GM23338 (cell line): ENCODE measurements around the gene PNPLA2. TPM values are rescaled to one million over a fixed set of nuclear protein-coding genes. Genes with fewer than 3 reads are reported as not detected.

Source experiments
- ATAC-seq: fragments of 200-7000 bp; cut with Tn5 transposase; 3 replicates; pipeline ENCODE4 v1.9.1; 2020
- DNase-seq: peaks from one replicate; pipeline ENCODE4 v3.0.0-alpha.2; 2015; ENCODE audit warnings: low spot score
- H2AFZ ChIP-seq: fragments of 200-600 bp; sonication (generic); 2 replicates; pipeline ENCODE4 v1.8.0; 2016; ENCODE audit warnings: antibody characterized with exemption, mild to moderate bottlenecking, moderate library complexity
- H3F3A ChIP-seq: fragments of 200-600 bp; sonication (generic); replicated peaks from 2 replicates; pipeline ENCODE4 v1.8.0; 2017; ENCODE audit warnings: antibody characterized with exemption, mixed run types, low read depth
- H3K27ac ChIP-seq: fragments of 200-600 bp; sonication (generic); 2 replicates; pipeline ENCODE4 v1.6.1; 2016; ENCODE audit warnings: low read depth
- H3K27me3 ChIP-seq: fragments of 200-600 bp; sonication (generic); 2 replicates; pipeline ENCODE4 v1.8.0; 2016; ENCODE audit warnings: mild to moderate bottlenecking, mixed run types, moderate library complexity; ENCODE audit not compliant: insufficient read depth
- H3K36me3 ChIP-seq: fragments of 200-600 bp; sonication (generic); 2 replicates; pipeline ENCODE4 v1.8.0; 2016; ENCODE audit warnings: mild to moderate bottlenecking; ENCODE audit not compliant: insufficient read depth
- H3K4me1 ChIP-seq: fragments of 200-600 bp; sonication (generic); 2 replicates; pipeline ENCODE4 v1.8.0; 2016; ENCODE audit warnings: mild to moderate bottlenecking, moderate library complexity; ENCODE audit not compliant: insufficient read depth
- H3K4me2 ChIP-seq: fragments of 200-600 bp; sonication (generic); 2 replicates; pipeline ENCODE4 v1.7.1; 2017; ENCODE audit warnings: mixed run types
- H3K4me3 ChIP-seq: fragments of 200-600 bp; sonication (generic); 2 replicates; pipeline ENCODE4 v1.6.1; 2016; ENCODE audit warnings: mixed run types
- H3K79me2 ChIP-seq: fragments of 200-600 bp; sonication (generic); replicated peaks from 2 replicates; pipeline ENCODE4 v1.8.0; 2017; ENCODE audit warnings: mild to moderate bottlenecking; ENCODE audit not compliant: insufficient read depth
- H3K9me2 ChIP-seq: fragments of 200-600 bp; sonication (generic); 2 replicates; pipeline ENCODE4 v1.8.0; 2017; ENCODE audit not compliant: insufficient read depth
- H4K20me1 ChIP-seq: fragments of 200-600 bp; sonication (generic); replicated peaks from 2 replicates; pipeline ENCODE4 v1.8.0; 2017; ENCODE audit warnings: mild to moderate bottlenecking; ENCODE audit not compliant: insufficient read depth
- H3K27ac Mint-ChIP-seq: 2 replicates; pipeline ENCODE4 v1.8.0; 2020; ENCODE audit warnings: inconsistent platforms, mild to moderate bottlenecking, moderate library complexity, mixed read lengths
- H3K27me3 Mint-ChIP-seq: 3 replicates; pipeline ENCODE4 v1.8.0; 2022; ENCODE audit warnings: low read depth, mild to moderate bottlenecking, moderate library complexity, mixed read lengths, inconsistent platforms; ENCODE audit not compliant: insufficient read depth, poor library complexity
- H3K36me3 Mint-ChIP-seq: 3 replicates; pipeline ENCODE4 v1.8.0; 2021; ENCODE audit warnings: low read depth, mild to moderate bottlenecking, inconsistent platforms, moderate library complexity, mixed read lengths
- H3K4me1 Mint-ChIP-seq: 3 replicates; pipeline ENCODE4 v1.8.0; 2020; ENCODE audit warnings: mild to moderate bottlenecking, inconsistent platforms, mixed read lengths
- H3K4me3 Mint-ChIP-seq: 3 replicates; pipeline ENCODE4 v1.8.0; 2021; ENCODE audit warnings: moderate library complexity, mild to moderate bottlenecking, inconsistent platforms, mixed read lengths
- H3K9me3 Mint-ChIP-seq: 3 replicates; pipeline ENCODE4 v1.8.0; 2020; ENCODE audit warnings: moderate library complexity, mild to moderate bottlenecking, inconsistent platforms, mixed read lengths
- EZH2phosphoT487 ChIP-seq: fragments of 200-600 bp; sonication (generic); IDR thresholded peaks from one replicate; pipeline ENCODE4 v1.8.1; 2018; ENCODE audit warnings: antibody characterized with exemption; ENCODE audit not compliant: unreplicated experiment
- JUNB ChIP-seq: IDR thresholded peaks from one replicate; pipeline ENCODE4 v1.6.1; 2016; ENCODE audit warnings: antibody characterized with exemption; ENCODE audit not compliant: unreplicated experiment
- NANOG ChIP-seq: IDR thresholded peaks from 2 replicates; pipeline ENCODE4 v1.6.1; 2016; ENCODE audit warnings: antibody characterized with exemption, borderline replicate concordance
- POLR2AphosphoS5 ChIP-seq: IDR thresholded peaks from 2 replicates; pipeline ENCODE4 v1.6.1; 2016; ENCODE audit warnings: antibody characterized with exemption, low read depth
- STAT1 ChIP-seq: IDR thresholded peaks from one replicate; pipeline ENCODE4 v1.6.1; 2016; ENCODE audit warnings: antibody characterized with exemption; ENCODE audit not compliant: unreplicated experiment
- ZNF331 ChIP-seq: fragments of 250-450 bp; sonication (Bioruptor Pico); IDR thresholded peaks from 2 replicates; pipeline ENCODE4 v1.5.0; 2020; ENCODE audit warnings: low read depth, mild to moderate bottlenecking, moderate library complexity
- polyA plus RNA-seq: library from polyadenylated mRNA; unstranded; fragments of >200 nt; fragmentation: Nextera tagmentation; extraction: Ambion mirVana; gene quantifications from 2 replicates; pipeline ENCODE4 v1.2.1, GENCODE V29; 2016
- total RNA-seq: library from RNA; depleted of rRNA; stranded (reverse); fragments of >200 nt; shearing (Covaris generic); gene quantifications from 2 replicates; pipeline ENCODE4 v1.2.3, GENCODE V29; 2014
- TF ChIP-seq, protein P1 (sequence below), 2 experiments: fragments of 200-600 bp in 1 of 2; sonication (generic) in 1 of 2; conservative IDR thresholded peaks; 2 replicates each; pipeline versions ENCODE4 v1.5.1 to v1.6.1; 2016 to 2017; ENCODE audit warnings: antibody characterized with exemption in 2 of 2, low read depth in 2 of 2, mild to moderate bottlenecking in 2 of 2, moderate library complexity in 1 of 2
- TF ChIP-seq, protein P2 (sequence below): IDR thresholded peaks from 2 replicates; pipeline ENCODE4 v1.6.1; 2016; ENCODE audit warnings: antibody characterized with exemption

Gene PNPLA2
- total and polyA plus RNA-seq, 2 experiments from 2014 or later = 31.1 to 45.6 TPM

DNA sequence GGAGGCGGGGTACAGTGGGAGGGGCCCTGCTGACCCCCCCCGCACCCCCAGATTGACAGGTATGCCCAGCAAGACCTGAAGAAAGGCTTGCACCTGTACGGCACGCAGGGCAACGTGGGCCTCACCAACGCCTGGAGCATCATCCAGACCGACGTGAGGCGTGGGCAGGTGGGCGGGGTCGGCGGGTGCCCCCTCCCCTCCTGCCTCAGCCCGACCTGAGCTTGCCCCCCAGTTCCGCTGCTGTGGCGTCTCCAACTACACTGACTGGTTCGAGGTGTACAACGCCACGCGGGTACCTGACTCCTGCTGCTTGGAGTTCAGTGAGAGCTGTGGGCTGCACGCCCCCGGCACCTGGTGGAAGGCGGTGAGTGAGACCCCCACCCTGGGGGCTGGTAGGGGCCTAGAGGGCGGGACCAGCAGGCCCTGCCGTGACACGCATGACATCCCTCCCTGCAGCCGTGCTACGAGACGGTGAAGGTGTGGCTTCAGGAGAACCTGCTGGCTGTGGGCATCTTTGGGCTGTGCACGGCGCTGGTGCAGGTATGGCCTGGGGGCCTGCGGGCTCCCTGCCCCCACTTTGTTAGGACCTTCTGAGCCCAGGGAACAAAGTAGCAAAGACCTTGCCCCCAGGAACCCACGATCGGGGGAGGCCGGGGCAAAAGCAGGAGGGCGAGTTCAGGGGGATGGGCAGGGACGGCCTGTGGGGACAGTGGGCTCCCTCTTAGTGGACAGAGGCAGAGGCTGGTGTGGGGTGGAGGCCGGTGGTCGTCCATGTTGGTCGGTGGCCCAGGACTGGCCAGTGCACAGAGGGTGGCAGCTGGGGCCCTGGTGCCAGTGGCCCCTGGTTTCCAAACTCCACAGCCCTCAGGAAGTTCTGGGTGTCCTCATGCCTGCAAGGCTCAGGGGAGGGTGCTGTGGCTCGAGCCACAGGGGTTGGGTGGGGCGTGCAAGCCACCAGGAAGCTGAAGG, 47.0 kb downstream of the PNPLA2 start:
- Mint-ChIP-seq H3K27me3 (peaks cover 36% of the 10 kb centered on the region), H3K27ac (no peak overlapping the region), H3K9me3 (no peaks in the 10 kb centered on the region; the same call in 2 of the 3 replicates), H3K4me1 (peaks cover 24% of the 10 kb centered on the region), H3K4me3 (no peak overlapping the region), H3K36me3 (no peaks in the 10 kb centered on the region)
- DNase-seq = no peak
- ATAC-seq = no peak
- Histone ChIP-seq H3K27ac (no peak overlapping the region), H3K27me3 (no peaks in the 10 kb centered on the region), H3K79me2 (no peaks in the 10 kb centered on the region), H3K4me2 (no peak overlapping the region), H3F3A (peaks cover 24% of the 10 kb centered on the region), H2AFZ (no peak overlapping the region), H3K4me3 (no peak overlapping the region), H3K36me3 (no peaks in the 10 kb centered on the region), H4K20me1 (peaks cover 29% of the 10 kb centered on the region), H3K9me2 (no peaks in the 10 kb centered on the region), H3K4me1 (peaks cover 14% of the 10 kb centered on the region; the same call in 1 of the 2 replicates)
- TF ChIP-seq NANOG (no peak), POLR2AphosphoS5 (peak; percentile 25; the same call in 1 of the 2 replicates), ZNF331 (CRISPR knock-in tag) (no peak)

DNA sequence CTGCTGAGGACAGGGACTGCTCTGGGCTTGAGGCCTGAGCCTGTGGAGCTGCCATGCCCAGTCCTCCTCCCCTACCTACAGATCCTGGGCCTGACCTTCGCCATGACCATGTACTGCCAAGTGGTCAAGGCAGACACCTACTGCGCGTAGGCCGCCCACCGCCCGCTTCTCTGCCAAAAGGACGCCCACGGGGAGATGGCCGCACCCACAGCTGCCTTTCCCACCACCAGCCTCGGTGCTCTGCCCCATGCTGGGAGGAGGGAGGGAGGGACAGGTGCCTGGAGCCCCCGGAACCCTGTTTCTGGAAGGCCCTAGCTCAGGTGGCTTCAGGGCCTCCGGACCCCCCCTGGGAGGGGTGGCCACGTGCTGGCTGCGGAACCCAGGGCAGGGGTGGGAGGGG, 47.8 kb downstream of the PNPLA2 start:
- Histone ChIP-seq H3K4me1 (peaks cover 14% of the 10 kb centered on the region; the same call in 1 of the 2 replicates), H2AFZ (no peak overlapping the region), H4K20me1 (peaks cover 23% of the 10 kb centered on the region), H3K4me3 (no peak overlapping the region), H3K4me2 (no peak overlapping the region), H3K36me3 (no peaks in the 10 kb centered on the region), H3K27me3 (no peaks in the 10 kb centered on the region), H3K27ac (no peak overlapping the region), H3K79me2 (no peaks in the 10 kb centered on the region), H3K9me2 (no peaks in the 10 kb centered on the region), H3F3A (peaks cover 24% of the 10 kb centered on the region)
- Mint-ChIP-seq H3K27me3 (peaks cover 36% of the 10 kb centered on the region), H3K36me3 (no peaks in the 10 kb centered on the region), H3K4me3 (no peak overlapping the region), H3K9me3 (no peaks in the 10 kb centered on the region; the same call in 2 of the 3 replicates), H3K4me1 (peaks cover 24% of the 10 kb centered on the region), H3K27ac (no peak overlapping the region)
- DNase-seq (no peak), ATAC-seq (no peak)
- TF ChIP-seq EZH2phosphoT487 = no peak
- no peak for TF ChIP-seq NANOG
- TF ChIP-seq, protein P1, sequence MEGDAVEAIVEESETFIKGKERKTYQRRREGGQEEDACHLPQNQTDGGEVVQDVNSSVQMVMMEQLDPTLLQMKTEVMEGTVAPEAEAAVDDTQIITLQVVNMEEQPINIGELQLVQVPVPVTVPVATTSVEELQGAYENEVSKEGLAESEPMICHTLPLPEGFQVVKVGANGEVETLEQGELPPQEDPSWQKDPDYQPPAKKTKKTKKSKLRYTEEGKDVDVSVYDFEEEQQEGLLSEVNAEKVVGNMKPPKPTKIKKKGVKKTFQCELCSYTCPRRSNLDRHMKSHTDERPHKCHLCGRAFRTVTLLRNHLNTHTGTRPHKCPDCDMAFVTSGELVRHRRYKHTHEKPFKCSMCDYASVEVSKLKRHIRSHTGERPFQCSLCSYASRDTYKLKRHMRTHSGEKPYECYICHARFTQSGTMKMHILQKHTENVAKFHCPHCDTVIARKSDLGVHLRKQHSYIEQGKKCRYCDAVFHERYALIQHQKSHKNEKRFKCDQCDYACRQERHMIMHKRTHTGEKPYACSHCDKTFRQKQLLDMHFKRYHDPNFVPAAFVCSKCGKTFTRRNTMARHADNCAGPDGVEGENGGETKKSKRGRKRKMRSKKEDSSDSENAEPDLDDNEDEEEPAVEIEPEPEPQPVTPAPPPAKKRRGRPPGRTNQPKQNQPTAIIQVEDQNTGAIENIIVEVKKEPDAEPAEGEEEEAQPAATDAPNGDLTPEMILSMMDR (conservative IDR thresholded peaks at IDR 0.05; ENCODE audit: low read depth in 2 of 2) = no peak

DNA sequence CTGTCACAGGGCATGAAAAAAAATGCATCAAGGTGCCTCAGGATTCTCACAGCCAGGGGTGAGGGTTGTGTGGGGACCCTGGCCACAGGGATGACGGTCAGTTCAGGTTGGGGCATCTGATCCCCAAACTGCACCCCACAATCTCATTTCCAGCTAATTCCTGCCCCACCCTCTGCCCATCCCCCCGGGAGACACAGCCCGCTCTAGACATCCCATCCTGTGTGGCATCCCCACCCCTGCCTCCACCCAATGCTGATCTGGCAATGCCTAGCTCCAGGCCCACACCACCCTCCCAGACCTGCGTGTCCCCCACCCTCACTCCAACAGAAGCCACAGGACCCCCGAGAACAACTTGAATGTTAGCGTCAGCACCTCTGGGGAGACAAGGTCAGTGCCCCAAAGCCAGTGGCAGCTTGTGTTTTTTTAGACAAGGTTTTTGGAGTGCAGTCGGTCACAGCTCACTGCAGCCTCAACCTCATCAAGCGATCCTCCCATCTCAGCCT, 49.2 kb downstream of the PNPLA2 start:
- Histone ChIP-seq H3K36me3 (no peaks in the 10 kb centered on the region), H3F3A (peaks cover 24% of the 10 kb centered on the region), H3K4me2 (no peak overlapping the region), H2AFZ (no peak overlapping the region), H4K20me1 (peaks cover 20% of the 10 kb centered on the region), H3K4me3 (no peak overlapping the region), H3K27me3 (no peaks in the 10 kb centered on the region), H3K27ac (no peak overlapping the region), H3K4me1 (peaks cover 5% of the 10 kb centered on the region; the same call in 1 of the 2 replicates), H3K9me2 (no peaks in the 10 kb centered on the region), H3K79me2 (no peaks in the 10 kb centered on the region)
- DNase-seq (no peak), ATAC-seq (no peak)
- no peak overlapping the region for H3K4me3 Mint-ChIP-seq
- no peaks in the 10 kb centered on the region; the same call in 2 of the 3 replicates for H3K36me3 Mint-ChIP-seq
- H3K4me1 Mint-ChIP-seq = peaks cover 12% of the 10 kb centered on the region
- H3K27ac Mint-ChIP-seq = no peak overlapping the region
- H3K27me3 Mint-ChIP-seq = peaks cover 33% of the 10 kb centered on the region
- H3K9me3 Mint-ChIP-seq = no peaks in the 10 kb centered on the region
- TF ChIP-seq EZH2phosphoT487 = no peak
- TF ChIP-seq, protein P1 (conservative IDR thresholded peaks at IDR 0.05; ENCODE audit: low read depth in 2 of 2) = no peak
- TF ChIP-seq, protein P2, sequence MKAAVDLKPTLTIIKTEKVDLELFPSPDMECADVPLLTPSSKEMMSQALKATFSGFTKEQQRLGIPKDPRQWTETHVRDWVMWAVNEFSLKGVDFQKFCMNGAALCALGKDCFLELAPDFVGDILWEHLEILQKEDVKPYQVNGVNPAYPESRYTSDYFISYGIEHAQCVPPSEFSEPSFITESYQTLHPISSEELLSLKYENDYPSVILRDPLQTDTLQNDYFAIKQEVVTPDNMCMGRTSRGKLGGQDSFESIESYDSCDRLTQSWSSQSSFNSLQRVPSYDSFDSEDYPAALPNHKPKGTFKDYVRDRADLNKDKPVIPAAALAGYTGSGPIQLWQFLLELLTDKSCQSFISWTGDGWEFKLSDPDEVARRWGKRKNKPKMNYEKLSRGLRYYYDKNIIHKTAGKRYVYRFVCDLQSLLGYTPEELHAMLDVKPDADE = no peak
- TF ChIP-seq JUNB = no peak
- no peak for TF ChIP-seq STAT1
